Keratinocyte (primary cell): Measurements from ENCODE around the gene KIF21B. TPM values are rescaled to one million over a fixed set of nuclear protein-coding genes. Genes with fewer than 3 reads are reported as not detected.

Experiments
- DNase-seq: peaks from one replicate; pipeline ENCODE4 v3.0.0-alpha.2; 2011; ENCODE audit warnings: low read depth, missing footprints, low spot score
- FAIRE-seq: peaks from 2 replicates; lab custom pipeline; 2011; peaks lifted over from hg19 to GRCh38; lab: Jason Lieb, UNC
- H2AFZ ChIP-seq: 2 replicates; pipeline ENCODE4 v1.6.0; 2012; ENCODE audit warnings: low read length, control low read depth, inconsistent platforms; ENCODE audit not compliant: control insufficient read depth
- H3K27ac ChIP-seq: 2 replicates; pipeline ENCODE4 v1.5.1; 2011; ENCODE audit warnings: low read length; ENCODE audit not compliant: control insufficient read depth, insufficient read depth
- H3K27me3 ChIP-seq: 3 replicates; pipeline ENCODE4 v1.6.0; 2011; ENCODE audit warnings: low read length; ENCODE audit not compliant: control insufficient read depth, insufficient read depth; ENCODE audit errors: extremely low read depth
- H3K36me3 ChIP-seq, 2 experiments: 2 replicates in 1 of 2; 3 replicates in 1 of 2; pipeline ENCODE4 v1.5.1; 2011; ENCODE audit warnings: low read length in 2 of 2, mild to moderate bottlenecking in 1 of 2; ENCODE audit not compliant: control insufficient read depth in 2 of 2, insufficient read depth in 2 of 2; ENCODE audit errors: extremely low read depth in 1 of 2
- H3K4me1 ChIP-seq: 3 replicates; pipeline ENCODE4 v1.5.1; 2011; ENCODE audit warnings: low read length; ENCODE audit not compliant: control insufficient read depth, insufficient read depth; ENCODE audit errors: extremely low read depth
- H3K4me2 ChIP-seq: 3 replicates; pipeline ENCODE4 v1.6.0; 2011; ENCODE audit warnings: low read depth, low read length; ENCODE audit not compliant: control insufficient read depth, insufficient read depth; ENCODE audit errors: extremely low read depth
- H3K4me3 ChIP-seq, 3 experiments: fragments of 200-600 bp in 1 of 3; sonication (generic) in 1 of 3; 2 replicates in 2 of 3; 3 replicates in 1 of 3; pipeline ENCODE4 v1.5.1; 2011 to 2016; ENCODE audit warnings: low read length in 3 of 3, mild to moderate bottlenecking in 3 of 3, control low read depth in 2 of 3, inconsistent platforms in 1 of 3, low read depth in 1 of 3, mixed read lengths in 1 of 3, mixed run types in 1 of 3, moderate library complexity in 1 of 3; ENCODE audit not compliant: control insufficient read depth in 2 of 3, insufficient read depth in 2 of 3; ENCODE audit errors: extremely low read depth in 1 of 3
- H3K79me2 ChIP-seq: 2 replicates; pipeline ENCODE4 v1.6.0; 2012; ENCODE audit warnings: low read length; ENCODE audit not compliant: control insufficient read depth, insufficient read depth
- H3K9ac ChIP-seq: 3 replicates; pipeline ENCODE4 v1.6.0; 2011; ENCODE audit warnings: low read length; ENCODE audit not compliant: control insufficient read depth, insufficient read depth; ENCODE audit errors: extremely low read depth
- H3K9me1 ChIP-seq: 3 replicates; pipeline ENCODE4 v1.6.0; 2011; ENCODE audit warnings: low read length; ENCODE audit not compliant: control insufficient read depth, insufficient read depth; ENCODE audit errors: extremely low read depth
- H3K9me3 ChIP-seq: 2 replicates; pipeline ENCODE4 v1.5.1; 2012; ENCODE audit warnings: low read depth, low read length; ENCODE audit not compliant: control insufficient read depth
- H4K20me1 ChIP-seq: 3 replicates; pipeline ENCODE4 v1.6.0; 2011; ENCODE audit warnings: low read length; ENCODE audit not compliant: control insufficient read depth, insufficient read depth; ENCODE audit errors: extremely low read depth
- EZH2 ChIP-seq: IDR thresholded peaks from one replicate; pipeline ENCODE4 v1.6.1; 2012; ENCODE audit warnings: inconsistent platforms, mild to moderate bottlenecking, low read length, moderate library complexity
- dilution Hi-C: fragments of 300-500 bp; cut with MboI; formaldehyde crosslinking; loops from one replicate; pipeline ENCODE4 v1.7.0; 2020; ENCODE audit warnings: low sequenced_read_pairs; ENCODE audit not compliant: extremely low pct_ligation_motif_present
- polyA plus RNA-seq, 5 experiments: library from polyadenylated mRNA; depleted of rRNA in 3 of 5; stranded (reverse) in 3 of 5; stranded (forward) in 1 of 5; unstranded in 1 of 5; fragments of >200 nt; gene quantifications; 1 replicate in 1 of 5; 2 replicates in 3 of 5; 3 replicates in 1 of 5; pipeline versions ENCODE4 v1.2.1 to v1.2.3, GENCODE V29; 2011 to 2012; ENCODE audit warnings: missing spikeins in 2 of 5, low read depth in 1 of 5, low replicate concordance in 1 of 5
- TF ChIP-seq, protein P1 (sequence below), 3 experiments: IDR thresholded peaks in 1 of 3; conservative IDR thresholded peaks in 1 of 3; optimal IDR thresholded peaks in 1 of 3; 2 replicates in 2 of 3; 3 replicates in 1 of 3; pipeline versions ENCODE3 to v1.5.1; 2011; ENCODE audit warnings: low read length in 3 of 3, mild to moderate bottlenecking in 3 of 3, moderate library complexity in 2 of 3, control low read depth in 1 of 3, inconsistent platforms in 1 of 3; ENCODE audit not compliant: insufficient read depth in 2 of 3; ENCODE audit errors: extremely low read depth in 1 of 3

Gene KIF21B
- polyA plus RNA-seq, 1 donor (not counting 4 experiments of a cell fraction or from before 2014, with no cell fraction given): 0.17 TPM

- Histone ChIP-seq H3K4me3 (no peak overlapping the region), H3K9me3 (no peaks in the 10 kb centered on the region), H3K4me2 (no peak overlapping the region), H3K27ac (no peak overlapping the region), H3K79me2 (no peaks in the 10 kb centered on the region), H3K4me1 (peaks cover 3% of the 10 kb centered on the region), H4K20me1 (no peaks in the 10 kb centered on the region), H2AFZ (no peak overlapping the region), H3K9ac (no peak overlapping the region), H3K27me3 (no peaks in the 10 kb centered on the region), H3K36me3 (no peaks in the 10 kb centered on the region), H3K9me1 (no peaks in the 10 kb centered on the region)
- DNase-seq (no peak), FAIRE-seq (no peak)
- TF ChIP-seq, protein P1, sequence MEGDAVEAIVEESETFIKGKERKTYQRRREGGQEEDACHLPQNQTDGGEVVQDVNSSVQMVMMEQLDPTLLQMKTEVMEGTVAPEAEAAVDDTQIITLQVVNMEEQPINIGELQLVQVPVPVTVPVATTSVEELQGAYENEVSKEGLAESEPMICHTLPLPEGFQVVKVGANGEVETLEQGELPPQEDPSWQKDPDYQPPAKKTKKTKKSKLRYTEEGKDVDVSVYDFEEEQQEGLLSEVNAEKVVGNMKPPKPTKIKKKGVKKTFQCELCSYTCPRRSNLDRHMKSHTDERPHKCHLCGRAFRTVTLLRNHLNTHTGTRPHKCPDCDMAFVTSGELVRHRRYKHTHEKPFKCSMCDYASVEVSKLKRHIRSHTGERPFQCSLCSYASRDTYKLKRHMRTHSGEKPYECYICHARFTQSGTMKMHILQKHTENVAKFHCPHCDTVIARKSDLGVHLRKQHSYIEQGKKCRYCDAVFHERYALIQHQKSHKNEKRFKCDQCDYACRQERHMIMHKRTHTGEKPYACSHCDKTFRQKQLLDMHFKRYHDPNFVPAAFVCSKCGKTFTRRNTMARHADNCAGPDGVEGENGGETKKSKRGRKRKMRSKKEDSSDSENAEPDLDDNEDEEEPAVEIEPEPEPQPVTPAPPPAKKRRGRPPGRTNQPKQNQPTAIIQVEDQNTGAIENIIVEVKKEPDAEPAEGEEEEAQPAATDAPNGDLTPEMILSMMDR (optimal IDR thresholded peaks at IDR 0.05 in 1 of 3, IDR thresholded peaks at IDR 0.05 in 1 of 3, conservative IDR thresholded peaks at IDR 0.05 in 1 of 3; ENCODE audit: extremely low read depth in 1 of 3, insufficient read depth in 2 of 3, low read length in 3 of 3): no peak
- no peak for TF ChIP-seq EZH2
- dilution Hi-C loops: no loop called here
Observed at GRCh38 chr1:200968469-200969410, 54.8 kb downstream of the KIF21B start.

DNA sequence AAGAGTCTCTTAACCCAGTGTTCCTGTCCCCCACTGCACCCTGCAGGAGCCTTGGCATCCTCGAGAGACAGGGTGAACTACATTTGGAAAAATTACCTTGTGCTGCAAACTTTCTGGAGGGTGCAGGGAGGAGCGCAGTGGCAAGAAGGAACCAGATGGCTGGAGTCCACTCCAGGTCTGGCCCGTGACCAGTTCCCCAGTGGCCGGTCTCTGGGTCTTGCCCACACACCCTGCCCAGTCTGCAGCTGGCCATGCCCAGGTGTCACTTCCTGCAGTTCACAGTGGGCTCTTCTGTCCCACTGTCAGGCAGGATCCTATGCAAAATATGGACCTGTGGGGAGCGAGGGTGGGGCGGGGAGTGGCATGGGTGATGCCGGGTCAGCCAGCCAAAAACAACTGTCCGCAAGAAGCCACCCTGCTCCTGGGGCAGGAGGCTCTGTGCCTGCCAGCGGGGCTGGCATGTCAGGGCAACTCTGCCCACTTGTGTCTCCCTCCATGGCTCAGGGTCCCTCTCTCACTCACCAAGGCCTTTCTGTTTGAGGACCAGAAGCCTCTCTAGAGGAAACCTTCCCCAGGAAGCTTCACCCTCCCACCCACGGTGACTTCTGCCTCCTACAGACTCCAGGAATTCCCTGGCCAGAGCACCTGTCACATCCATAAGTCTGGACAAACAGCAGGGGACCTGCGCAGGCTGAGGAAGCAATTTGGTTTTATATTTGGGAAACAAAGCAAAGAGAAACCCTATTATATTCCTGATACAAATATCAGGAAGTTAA is 55.6 kb downstream of the KIF21B start:
- TF ChIP-seq, protein P1 (optimal IDR thresholded peaks at IDR 0.05 in 1 of 3, IDR thresholded peaks at IDR 0.05 in 1 of 3, conservative IDR thresholded peaks at IDR 0.05 in 1 of 3; ENCODE audit: extremely low read depth in 1 of 3, insufficient read depth in 2 of 3, low read length in 3 of 3): no peak
- TF ChIP-seq EZH2: no peak
- no peak overlapping the region for H3K27ac ChIP-seq

More for the DNA sequence above, 55.6 kb downstream of the KIF21B start:
- Histone ChIP-seq H3K27me3 (no peaks in the 10 kb centered on the region), H3K4me1 (peaks cover 8% of the 10 kb centered on the region), H3K79me2 (no peaks in the 10 kb centered on the region), H3K36me3 (no peaks in the 10 kb centered on the region), H3K9me1 (no peaks in the 10 kb centered on the region), H3K9me3 (no peaks in the 10 kb centered on the region), H3K4me2 (no peak overlapping the region), H4K20me1 (no peaks in the 10 kb centered on the region), H2AFZ (no peak overlapping the region), H3K9ac (no peak overlapping the region), H3K4me3 (no peak overlapping the region)
- dilution Hi-C loops: no loop called here
- DNase-seq: no peak
- no peak for FAIRE-seq
